Esophagus squamous epithelium (tissue), 5 donors: ENCODE data around the gene FAM3C. TPM values are rescaled to one million over a fixed set of nuclear protein-coding genes. Genes with fewer than 3 reads are reported as not detected.

Source experiments
- DNase-seq: peaks from one replicate; lab custom pipeline; 2025; lab: John Stamatoyannopoulos, UW
- H3K27ac ChIP-seq, 4 donors: fragments of 200-600 bp; sonication (generic); one replicate each; pipeline ENCODE4 v1.5.1; 2016 to 2019; ENCODE audit warnings: mild to moderate bottlenecking in 1 of 4
- H3K27me3 ChIP-seq, 4 donors: fragments of 200-600 bp; sonication (generic); 1 replicate in 3 of 4; 2 replicates in 1 of 4; pipeline versions ENCODE4 v1.5.1 to v1.6.0; 2017 to 2021; ENCODE audit warnings: antibody characterized with exemption in 1 of 4
- H3K36me3 ChIP-seq, 3 donors: fragments of 200-600 bp; sonication (generic); one replicate each; pipeline ENCODE4 v1.5.1; 2016 to 2019
- H3K4me1 ChIP-seq, 3 donors: fragments of 200-600 bp; sonication (generic); one replicate each; pipeline ENCODE4 v1.5.1; 2017 to 2019
- H3K4me3 ChIP-seq, 4 donors: fragments of 200-600 bp; sonication (generic); 1 replicate in 3 of 4; 2 replicates in 1 of 4; pipeline ENCODE4 v1.5.1; 2016 to 2019; ENCODE audit warnings: mild to moderate bottlenecking in 2 of 4, moderate library complexity in 1 of 4
- H3K9me3 ChIP-seq, 3 donors: fragments of 200-600 bp; sonication (generic); one replicate each; pipeline ENCODE4 v1.5.1; 2016 to 2019
- CTCF ChIP-seq, 6 experiments: fragments of 450-650 bp in 4 of 6; fragments of 200-600 bp in 2 of 6; sonication (generic) in 2 of 6; IDR thresholded peaks; one replicate each; pipeline ENCODE4 v1.5.1; 2016 to 2019; ENCODE audit warnings: antibody characterized with exemption in 6 of 6, mild to moderate bottlenecking in 4 of 6, moderate library complexity in 4 of 6
- POLR2A ChIP-seq, 4 donors: fragments of 450-650 bp; IDR thresholded peaks; one replicate each; pipeline ENCODE4 v1.6.1; 2017; ENCODE audit warnings: antibody characterized with exemption in 4 of 4, mild to moderate bottlenecking in 4 of 4, moderate library complexity in 3 of 4
- WGBS, 2 donors: methylation state at CpG; one replicate each; pipeline ENCODE4 v1.1.5; 2018; 5-methylcytosine and 5-hydroxymethylcytosine counted together
- intact Hi-C: fragments of 100-400 bp; cut with DNase I; formaldehyde crosslinking; loops from one replicate; pipeline ENCODE4 v1.15.0; 2022
- total RNA-seq, 4 donors: library from RNA; depleted of rRNA; stranded (reverse); fragments of >200 nt; gene quantifications; one replicate each; pipeline ENCODE4 v1.1.0, GENCODE V29; 2016
- donor health status: DM: yes; HTN: yes; CAD: no.

Gene FAM3C
- total RNA-seq, 4 donors from 2014 or later = 21.8 to 48.1 (median 45.8) TPM

DNA sequence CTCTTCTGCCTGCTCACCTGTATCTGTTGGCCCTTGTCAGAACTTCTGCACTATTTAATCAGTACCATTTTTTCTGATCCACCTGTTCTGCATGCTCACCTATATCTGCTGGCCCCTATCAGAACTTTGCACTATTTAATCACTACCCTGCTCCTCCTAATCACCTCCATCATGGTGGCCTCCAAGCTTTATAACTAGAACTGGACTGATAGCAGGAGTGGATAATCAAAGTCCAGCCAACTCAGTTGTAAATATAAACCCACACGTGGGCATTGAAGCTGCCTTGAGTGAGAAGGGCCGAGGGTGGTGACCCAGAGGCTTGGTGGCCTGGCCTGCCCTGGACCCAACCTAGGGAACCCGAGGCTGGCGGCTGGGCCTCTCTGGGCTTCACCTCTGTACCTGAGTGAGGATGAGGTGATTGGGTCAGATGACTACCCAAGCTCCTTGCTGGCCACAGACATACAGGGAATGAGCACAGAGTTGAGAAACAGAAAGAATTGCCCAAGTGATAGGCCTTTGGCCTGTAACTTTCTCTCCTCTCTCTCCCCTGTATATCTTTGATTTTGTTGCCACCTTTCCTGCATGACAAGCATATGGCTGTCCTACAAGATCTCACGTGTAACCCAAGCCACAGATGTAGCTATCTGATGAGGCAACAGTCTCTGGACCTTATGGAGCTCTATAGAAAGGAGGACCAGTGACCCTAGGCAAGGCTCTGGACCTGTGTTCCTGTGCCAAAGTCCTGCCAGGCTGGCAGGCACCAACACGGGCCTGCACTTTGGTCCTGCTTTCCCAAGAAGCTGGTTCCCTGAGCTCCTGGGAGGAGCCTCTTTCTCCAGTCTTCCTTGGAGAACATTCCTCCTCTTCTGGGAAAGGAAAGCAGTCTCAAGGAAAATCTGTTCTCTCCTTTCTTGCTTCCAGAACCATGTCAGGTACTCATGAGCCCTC lies 23.4 kb upstream of the FAM3C start:
- no peak overlapping the region for H3K4me3 ChIP-seq
- no peak overlapping the region for H3K27ac ChIP-seq
- no peak for TF ChIP-seq POLR2A (IDR thresholded peaks at IDR 0.05)
- no peak for TF ChIP-seq CTCF (IDR thresholded peaks at IDR 0.05)
- peaks cover 4 to 13% (median 4%) of the 10 kb centered on the region in 3 donors for H3K4me1 ChIP-seq
- no peaks in the 10 kb centered on the region for H3K9me3 ChIP-seq
- no peak for DNase-seq
- WGBS, 2 donors = 71 to 76% methylated on average over 4 to 5 of the region's 6 CpGs
- H3K27me3 ChIP-seq = no peaks in the 10 kb centered on the region
- intact Hi-C loops = no loop called here
- no peaks in the 10 kb centered on the region for H3K36me3 ChIP-seq

GRCh38 chr7:121416533-121416932 lies 20.4 kb upstream of the FAM3C start:
- no peak for TF ChIP-seq POLR2A (IDR thresholded peaks at IDR 0.05)
- TF ChIP-seq CTCF (IDR thresholded peaks at IDR 0.05) = no peak
- WGBS, 2 donors = 77 to 83% methylated on average over 1 of the region's 1 CpG
- Histone ChIP-seq H3K36me3 (no peaks in the 10 kb centered on the region), H3K27me3 (no peaks in the 10 kb centered on the region), H3K4me3 (no peak overlapping the region), H3K4me1 (peaks cover 4 to 11% (median 4%) of the 10 kb centered on the region in 3 donors), H3K27ac (no peak overlapping the region), H3K9me3 (no peaks in the 10 kb centered on the region)
- DNase-seq = no peak
- intact Hi-C loops = no loop called here

- no peak for DNase-seq
- Histone ChIP-seq H3K27me3 (no peaks in the 10 kb centered on the region), H3K27ac (no peak overlapping the region), H3K36me3 (no peaks in the 10 kb centered on the region), H3K9me3 (no peaks in the 10 kb centered on the region), H3K4me3 (no peak overlapping the region), H3K4me1 (no peaks in the 10 kb centered on the region)
- WGBS, 2 donors = 94 to 100% methylated on average over 1 of the region's 1 CpG
- TF ChIP-seq POLR2A (IDR thresholded peaks at IDR 0.05) (no peak), CTCF (IDR thresholded peaks at IDR 0.05) (no peak)
- intact Hi-C loops = no loop called here
Observed at GRCh38 chr7:121414436-121414835, 18.3 kb upstream of the FAM3C start.

GRCh38 chr7:121411597-121411979 lies 15.5 kb upstream of the FAM3C start:
- 75 to 80% methylated on average over 3 of the region's 3 CpGs for WGBS, 2 donors
- no peak for DNase-seq
- no peak for TF ChIP-seq POLR2A (IDR thresholded peaks at IDR 0.05)

DNA sequence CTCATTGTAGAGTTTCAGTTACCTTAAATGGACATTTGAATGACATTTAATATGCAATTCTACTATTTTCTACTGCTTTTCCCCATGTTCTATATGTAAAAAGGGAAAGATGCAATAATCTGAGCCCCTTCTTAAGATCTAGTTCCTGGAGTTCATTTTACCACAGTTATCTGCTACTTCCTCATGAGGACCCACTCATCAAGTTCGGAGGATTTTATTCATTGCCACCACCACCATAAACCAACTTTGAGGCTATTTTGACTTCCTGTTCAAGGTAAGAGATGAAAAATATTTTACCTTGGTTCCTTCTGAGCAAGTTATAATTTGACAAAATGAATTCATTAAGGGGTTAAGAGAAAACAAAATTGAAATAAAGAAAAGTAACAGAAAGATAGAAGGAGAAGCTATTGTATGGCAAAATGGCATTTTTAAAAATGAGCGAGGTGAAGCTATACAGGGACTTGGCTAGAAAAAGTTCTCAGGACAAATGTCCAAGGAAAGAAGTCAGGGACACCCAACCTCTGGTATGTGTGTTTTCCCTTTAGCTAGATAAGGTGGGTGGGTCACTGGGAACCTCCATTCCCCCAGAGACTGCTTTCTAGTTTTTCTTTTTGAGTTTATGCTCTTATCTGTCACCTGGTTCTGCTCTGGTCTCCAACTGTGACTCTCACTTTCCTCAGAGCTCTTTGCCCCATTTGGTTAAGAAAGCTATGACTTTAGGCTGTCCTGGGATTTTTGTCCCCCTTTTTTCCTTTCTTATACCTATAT lies 14.9 kb upstream of the FAM3C start:
- DNase-seq = no peak
- H3K27ac ChIP-seq = no peak overlapping the region
- H3K9me3 ChIP-seq = no peaks in the 10 kb centered on the region
- no peaks in the 10 kb centered on the region for H3K36me3 ChIP-seq
- WGBS, 2 donors = 73 to 74% methylated on average over 2 of the region's 2 CpGs
- no peak for TF ChIP-seq CTCF (IDR thresholded peaks at IDR 0.05)
- no peak for TF ChIP-seq POLR2A (IDR thresholded peaks at IDR 0.05)
- H3K27me3 ChIP-seq = no peaks in the 10 kb centered on the region
- intact Hi-C loops = no loop called here
- H3K4me3 ChIP-seq = no peak overlapping the region
- H3K4me1 ChIP-seq = no peaks in the 10 kb centered on the region

More at GRCh38 chr7:121411597-121411979, 15.5 kb upstream of the FAM3C start:
- Histone ChIP-seq H3K27me3 (no peaks in the 10 kb centered on the region), H3K27ac (no peak overlapping the region), H3K9me3 (no peaks in the 10 kb centered on the region), H3K4me3 (no peak overlapping the region), H3K4me1 (no peaks in the 10 kb centered on the region), H3K36me3 (no peaks in the 10 kb centered on the region)
- intact Hi-C loops = no loop called here
